ENCODE results near the gene GNB1.

GRCh38 chr1:1861339-1861730 is 29.6 kb downstream of the GNB1 start:
- TF ChIP-seq, protein P1, sequence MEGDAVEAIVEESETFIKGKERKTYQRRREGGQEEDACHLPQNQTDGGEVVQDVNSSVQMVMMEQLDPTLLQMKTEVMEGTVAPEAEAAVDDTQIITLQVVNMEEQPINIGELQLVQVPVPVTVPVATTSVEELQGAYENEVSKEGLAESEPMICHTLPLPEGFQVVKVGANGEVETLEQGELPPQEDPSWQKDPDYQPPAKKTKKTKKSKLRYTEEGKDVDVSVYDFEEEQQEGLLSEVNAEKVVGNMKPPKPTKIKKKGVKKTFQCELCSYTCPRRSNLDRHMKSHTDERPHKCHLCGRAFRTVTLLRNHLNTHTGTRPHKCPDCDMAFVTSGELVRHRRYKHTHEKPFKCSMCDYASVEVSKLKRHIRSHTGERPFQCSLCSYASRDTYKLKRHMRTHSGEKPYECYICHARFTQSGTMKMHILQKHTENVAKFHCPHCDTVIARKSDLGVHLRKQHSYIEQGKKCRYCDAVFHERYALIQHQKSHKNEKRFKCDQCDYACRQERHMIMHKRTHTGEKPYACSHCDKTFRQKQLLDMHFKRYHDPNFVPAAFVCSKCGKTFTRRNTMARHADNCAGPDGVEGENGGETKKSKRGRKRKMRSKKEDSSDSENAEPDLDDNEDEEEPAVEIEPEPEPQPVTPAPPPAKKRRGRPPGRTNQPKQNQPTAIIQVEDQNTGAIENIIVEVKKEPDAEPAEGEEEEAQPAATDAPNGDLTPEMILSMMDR (IDR thresholded peaks at IDR 0.05; ENCODE audit: borderline replicate concordance, extremely low read depth, low read length, poor library complexity, severe bottlenecking): no peak
- TF ChIP-seq EZH2 (IDR thresholded peaks at IDR 0.05; ENCODE audit: borderline replicate concordance, low read depth, low read length, severe bottlenecking): no peak

Measured in DND-41 (cell line).